Stimulated activated effector memory CD8-positive, alpha-beta T cell treated with anti-CD3 and anti-CD28 coated beads, Interleukin-12 subunit alpha, Interleukin-12 subunit beta, amount 100 ng/mL, for 72 hours (primary cell): ENCODE measurements around the gene ZBTB3.
"Not testable (repeated sequence)": the region's sequence is repeated elsewhere in the genome, so short reads cannot be mapped to it uniquely, and the experiment has no call there.

ENCODE experiments used
- ATAC-seq: fragments of 150-1000 bp; cut with Tn5 transposase; 2 replicates; pipeline ENCODE4 v1.10.0; 2021
- DNase-seq, 2 donors: peaks; one replicate each; pipeline ENCODE4 v3.0.0; 2021 to 2022; ENCODE audit warnings: low spot score in 2 of 2
- H3K27ac Mint-ChIP-seq: one replicate; pipeline ENCODE4 v1.8.0; 2022; ENCODE audit warnings: mild to moderate bottlenecking, mixed read lengths
- H3K36me3 Mint-ChIP-seq: one replicate; pipeline ENCODE4 v1.8.0; 2022; ENCODE audit warnings: mild to moderate bottlenecking, mixed read lengths
- H3K4me1 Mint-ChIP-seq: one replicate; pipeline ENCODE4 v1.8.0; 2022; ENCODE audit warnings: mixed read lengths
- H3K4me3 Mint-ChIP-seq: one replicate; pipeline ENCODE4 v1.8.0; 2022; ENCODE audit warnings: mild to moderate bottlenecking, mixed read lengths
- H3K9me3 Mint-ChIP-seq: one replicate; pipeline ENCODE4 v1.8.0; 2022; ENCODE audit warnings: mixed read lengths

The ZBTB3 gene

DNA sequence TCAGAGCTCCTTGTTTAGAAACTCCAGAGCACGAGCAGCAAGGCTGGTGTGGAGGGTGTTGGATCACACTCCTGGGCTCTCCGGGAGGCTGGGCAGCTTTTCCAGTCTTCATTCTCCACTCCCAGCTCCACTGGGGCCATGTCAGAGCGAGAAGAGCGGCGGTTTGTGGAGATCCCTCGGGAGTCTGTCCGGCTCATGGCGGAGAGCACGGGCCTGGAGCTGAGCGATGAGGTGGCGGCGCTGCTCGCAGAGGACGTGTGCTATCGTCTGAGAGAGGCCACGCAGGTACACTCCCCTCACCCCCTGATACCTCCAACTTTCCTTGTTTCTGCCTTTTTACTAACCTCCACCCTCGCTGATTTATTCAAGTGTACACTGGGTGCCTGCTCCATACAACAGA, 21.7 kb upstream of the ZBTB3 start:
- ATAC-seq (no peak), DNase-seq (no peak)
- peak overlapping the region; percentile 70 for H3K27ac Mint-ChIP-seq
- H3K36me3 Mint-ChIP-seq: peaks cover 61% of the 10 kb centered on the region
- H3K4me3 Mint-ChIP-seq: no peak overlapping the region
- no peaks in the 10 kb centered on the region for H3K9me3 Mint-ChIP-seq
- peaks cover 40% of the 10 kb centered on the region for H3K4me1 Mint-ChIP-seq

DNA sequence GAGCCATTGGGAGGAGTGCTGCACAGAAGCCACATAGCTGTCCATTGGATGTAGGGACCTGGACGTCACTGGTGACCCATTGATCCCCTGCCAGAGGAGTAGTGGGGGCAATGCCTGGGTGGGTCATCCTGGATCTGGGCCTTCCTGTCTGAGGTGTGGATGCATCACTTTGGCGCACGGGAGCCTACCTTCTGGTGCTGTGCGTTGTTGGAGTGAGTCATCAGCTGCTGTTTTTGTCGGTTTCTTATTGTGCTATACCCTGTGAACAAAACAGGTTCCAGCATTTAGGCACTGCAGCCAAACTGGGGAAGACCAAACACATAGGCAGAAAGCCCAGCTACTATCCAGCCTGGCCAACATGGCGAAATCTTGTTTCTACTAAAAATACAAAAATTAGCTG, 20.4 kb upstream of the ZBTB3 start:
- Mint-ChIP-seq H3K27ac (peak overlapping the region; percentile 70), H3K9me3 (no peaks in the 10 kb centered on the region), H3K4me1 (peaks cover 51% of the 10 kb centered on the region), H3K4me3 (no peak overlapping the region), H3K36me3 (peaks cover 59% of the 10 kb centered on the region)
- ATAC-seq: no peak
- no peak for DNase-seq

DNA sequence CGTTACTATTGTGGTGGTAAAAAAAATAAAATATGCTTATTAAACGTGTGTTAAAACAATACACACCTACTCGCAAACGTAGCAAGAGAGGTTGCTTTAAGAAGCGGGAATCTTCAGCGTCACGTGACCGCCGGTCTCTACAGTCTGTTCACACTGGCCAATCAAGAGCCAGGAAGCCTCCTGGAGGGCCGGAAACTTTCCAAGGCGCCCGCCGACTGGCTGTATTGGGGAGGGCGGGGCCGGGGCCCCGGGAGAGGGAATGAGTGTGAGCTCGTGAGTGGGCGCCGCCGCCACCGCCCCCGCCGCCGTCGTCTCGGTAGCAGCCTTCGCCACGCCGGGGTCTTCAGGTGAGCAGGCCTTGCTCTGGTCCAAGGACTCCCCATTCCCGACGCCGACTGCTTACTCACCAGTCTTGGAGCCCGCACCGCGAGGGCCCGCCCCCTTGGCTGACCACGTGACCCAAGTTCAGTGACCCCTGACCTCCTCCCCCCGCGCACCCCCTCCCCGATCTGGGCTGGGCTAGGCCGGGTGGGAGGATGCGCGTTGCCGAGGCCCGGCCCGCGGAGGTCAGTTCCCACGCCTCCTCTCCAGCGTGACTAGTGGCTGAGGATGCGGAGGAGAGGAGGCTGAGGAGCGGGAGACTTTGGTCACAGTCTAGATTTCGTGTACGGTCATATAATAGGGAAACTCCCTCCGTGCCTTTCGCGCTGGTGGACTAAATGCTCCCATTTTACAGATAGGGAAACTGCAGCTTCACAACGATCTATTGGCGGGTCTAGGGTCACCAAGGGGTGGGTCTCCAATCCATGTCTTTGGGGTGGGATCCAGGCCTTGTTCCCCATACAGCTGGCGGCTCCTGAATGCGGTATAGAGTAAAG, 17.4 kb upstream of the ZBTB3 start, which contains the start of gene TAF6L:
TAF6L (plus strand) TSS at position 253 of the 878 bp plus-strand sequence. CDS start 4,388 bp downstream, outside the sequence.
- H3K27ac Mint-ChIP-seq: peak within 1 kb of the TSS; percentile 97
- H3K4me3 Mint-ChIP-seq: peak within 1 kb of the TSS; percentile 90
- no peaks in the 10 kb centered on the region for H3K9me3 Mint-ChIP-seq
- ATAC-seq (peak; percentile 92), DNase-seq (peak; percentile 91 to 99)
- H3K36me3 Mint-ChIP-seq: peaks cover 56% of the 10 kb centered on the region
- peaks cover 33% of the 10 kb centered on the region for H3K4me1 Mint-ChIP-seq

DNA sequence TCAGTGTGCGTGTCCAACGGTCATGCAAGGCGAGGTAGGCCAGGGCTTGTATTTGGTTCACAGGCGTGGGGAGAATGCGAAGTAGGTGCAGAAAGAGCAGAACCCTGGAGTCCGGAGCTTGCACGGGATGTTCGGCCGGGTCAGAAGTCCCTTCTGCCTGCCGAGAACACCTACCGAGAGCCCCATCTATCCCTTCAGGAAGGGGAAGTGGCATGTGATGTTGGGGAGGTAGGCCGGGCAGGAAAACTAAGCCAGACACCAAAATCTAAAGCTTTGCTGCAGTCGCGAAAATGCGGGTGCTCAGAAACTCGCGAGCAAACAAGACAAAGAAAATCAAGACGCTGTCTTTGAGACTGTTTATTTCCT, 16.8 kb upstream of the ZBTB3 start:
- ATAC-seq (no peak), DNase-seq (peak in 1 of 2 donors; percentile 73)
- Mint-ChIP-seq H3K4me3 (peak overlapping the region; percentile 90), H3K4me1 (peaks cover 33% of the 10 kb centered on the region), H3K36me3 (peaks cover 60% of the 10 kb centered on the region), H3K9me3 (no peaks in the 10 kb centered on the region), H3K27ac (peak overlapping the region; percentile 97)

DNA sequence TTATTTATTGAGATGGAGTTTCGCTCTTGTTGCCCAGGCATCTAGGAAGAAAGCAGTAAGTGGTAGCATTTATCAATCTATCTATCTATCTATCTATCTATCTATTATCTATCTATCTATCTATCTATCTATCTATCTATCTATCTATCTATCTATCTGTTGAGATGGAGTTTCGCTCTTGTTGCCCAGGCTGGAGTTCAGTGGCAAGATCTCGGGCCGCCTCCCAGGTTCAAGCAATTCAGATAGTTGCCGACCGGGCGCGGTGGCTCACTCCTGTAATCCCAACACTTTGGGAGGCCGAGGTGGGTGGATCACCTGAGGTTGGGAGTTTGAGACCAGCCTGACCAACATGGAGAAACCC, 6.9 kb upstream of the ZBTB3 start:
- H3K36me3 Mint-ChIP-seq: peaks cover 44% of the 10 kb centered on the region
- H3K27ac Mint-ChIP-seq: peak overlapping the region; percentile 91
- H3K4me1 Mint-ChIP-seq: peaks cover 24% of the 10 kb centered on the region
- peak overlapping the region; percentile 88 for H3K4me3 Mint-ChIP-seq
- DNase-seq, H3K9me3 Mint-ChIP-seq, ATAC-seq: not testable (repeated sequence)

DNA sequence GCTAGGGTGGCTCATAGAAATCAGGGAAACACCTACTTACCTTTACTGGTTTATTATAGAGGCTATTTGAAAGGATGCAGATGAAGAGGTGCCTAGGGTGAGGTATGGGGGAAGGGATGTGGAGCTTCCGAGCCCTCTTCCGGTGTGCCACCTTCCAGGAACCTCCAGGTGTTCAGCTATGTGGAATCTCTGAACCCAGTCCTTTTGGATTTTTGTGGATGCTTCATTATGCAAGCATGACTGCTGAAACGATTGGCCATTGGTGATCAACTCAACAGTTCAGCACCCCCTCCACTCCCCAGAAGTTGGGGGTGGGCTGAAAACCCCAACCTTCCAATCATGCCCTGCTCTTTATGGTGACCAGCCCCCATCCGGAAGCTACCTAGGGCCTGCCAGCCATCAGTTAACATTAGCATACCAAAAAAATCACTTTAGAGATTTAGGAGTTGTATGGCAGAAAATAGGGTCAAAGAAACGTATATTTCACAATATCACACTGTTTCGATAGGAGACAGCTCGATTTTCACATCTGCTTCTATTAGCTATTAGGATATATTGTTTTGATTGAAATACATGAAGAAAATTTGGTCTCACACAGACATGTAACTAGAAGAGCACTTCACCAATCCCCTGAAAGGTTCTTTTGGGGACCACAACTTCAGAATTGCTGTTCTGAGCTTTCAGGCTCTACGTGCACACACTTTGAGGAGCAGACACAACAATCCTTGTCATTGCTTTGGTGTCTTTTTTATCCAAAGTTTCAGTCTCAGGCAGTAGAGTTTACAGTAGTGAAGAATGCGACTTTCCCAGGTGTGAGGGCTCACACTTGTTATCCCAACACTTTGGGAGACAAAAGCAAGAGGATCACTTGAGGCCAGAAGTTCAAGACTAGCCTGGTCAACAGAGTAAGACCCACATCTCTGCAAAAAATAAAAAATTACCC, 4.2 kb upstream of the ZBTB3 start:
- ATAC-seq (no peak), DNase-seq (no peak)
- Mint-ChIP-seq H3K4me1 (peaks cover 30% of the 10 kb centered on the region), H3K27ac (no peak overlapping the region), H3K36me3 (peaks cover 33% of the 10 kb centered on the region), H3K4me3 (no peak overlapping the region), H3K9me3 (no peaks in the 10 kb centered on the region)

DNA sequence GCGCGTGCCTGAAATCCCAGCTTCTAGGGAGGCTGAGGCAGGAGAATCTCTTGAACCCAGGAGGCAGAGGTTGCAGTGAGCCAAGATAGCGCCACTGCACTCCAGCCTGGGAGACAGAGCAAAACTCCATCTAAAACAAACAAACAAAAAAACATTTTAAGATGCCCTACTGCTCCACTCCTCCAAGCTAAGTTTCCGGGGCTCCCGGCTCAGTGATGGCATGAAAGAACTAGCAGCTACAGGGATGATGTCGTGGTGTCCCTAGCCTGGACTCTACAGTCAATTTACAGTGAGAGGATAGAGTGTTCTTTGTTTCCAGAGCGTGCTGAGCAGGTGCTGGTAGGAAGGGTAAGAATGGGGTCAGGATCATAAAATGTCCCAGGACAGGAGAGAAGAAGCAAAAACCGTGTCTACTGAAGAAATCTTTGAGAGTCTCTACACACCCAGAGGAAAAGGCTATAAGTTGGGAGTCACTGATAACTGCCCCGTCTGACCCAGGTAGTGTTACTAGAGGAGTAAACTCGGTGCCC, 1.2 kb upstream of the ZBTB3 start:
- ATAC-seq (no peak), DNase-seq (no peak)
- Mint-ChIP-seq H3K4me3 (peak overlapping the region; percentile 87), H3K4me1 (peaks cover 20% of the 10 kb centered on the region), H3K9me3 (no peaks in the 10 kb centered on the region), H3K36me3 (peaks cover 12% of the 10 kb centered on the region), H3K27ac (no peak overlapping the region)

DNA sequence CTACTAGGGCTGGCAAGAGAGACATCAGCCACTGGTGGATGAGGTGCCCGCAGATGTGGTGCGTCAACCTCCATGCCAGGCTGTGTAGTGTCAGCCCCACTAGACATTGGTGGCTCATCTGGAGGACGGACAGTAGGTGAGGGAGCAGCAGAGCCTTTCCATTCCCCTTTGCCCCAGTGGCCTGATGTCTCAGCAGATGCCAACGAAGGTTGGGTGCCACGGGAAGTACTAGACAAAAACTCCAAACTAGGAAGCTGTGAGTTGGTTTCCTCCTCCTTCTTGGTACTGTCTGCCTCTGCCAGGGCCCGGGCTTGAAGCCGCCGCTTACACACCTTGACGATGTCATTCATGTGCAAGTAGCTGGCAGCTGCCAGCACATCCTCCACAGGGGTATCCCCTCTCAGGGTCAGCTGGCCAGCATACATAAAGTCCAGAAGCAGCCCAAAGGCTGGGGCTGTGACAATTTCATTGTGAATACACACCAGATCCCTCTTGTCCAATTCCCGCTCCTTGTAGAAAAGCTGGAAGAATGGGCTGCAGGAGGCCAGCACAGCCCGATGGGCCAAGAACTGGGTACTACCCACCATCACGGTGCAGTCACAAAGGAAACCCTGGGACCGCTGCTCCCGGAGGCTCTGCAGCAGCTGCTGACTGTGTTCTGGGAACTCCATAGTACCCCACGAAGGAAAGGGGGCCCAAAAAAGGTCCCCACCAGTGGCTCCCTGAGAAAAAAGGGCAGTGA, 795 bp downstream of the ZBTB3 start:
- ATAC-seq (no peak), DNase-seq (peak in 1 of 2 donors; percentile 11)
- peaks cover 25% of the 10 kb centered on the region for H3K36me3 Mint-ChIP-seq

DNA sequence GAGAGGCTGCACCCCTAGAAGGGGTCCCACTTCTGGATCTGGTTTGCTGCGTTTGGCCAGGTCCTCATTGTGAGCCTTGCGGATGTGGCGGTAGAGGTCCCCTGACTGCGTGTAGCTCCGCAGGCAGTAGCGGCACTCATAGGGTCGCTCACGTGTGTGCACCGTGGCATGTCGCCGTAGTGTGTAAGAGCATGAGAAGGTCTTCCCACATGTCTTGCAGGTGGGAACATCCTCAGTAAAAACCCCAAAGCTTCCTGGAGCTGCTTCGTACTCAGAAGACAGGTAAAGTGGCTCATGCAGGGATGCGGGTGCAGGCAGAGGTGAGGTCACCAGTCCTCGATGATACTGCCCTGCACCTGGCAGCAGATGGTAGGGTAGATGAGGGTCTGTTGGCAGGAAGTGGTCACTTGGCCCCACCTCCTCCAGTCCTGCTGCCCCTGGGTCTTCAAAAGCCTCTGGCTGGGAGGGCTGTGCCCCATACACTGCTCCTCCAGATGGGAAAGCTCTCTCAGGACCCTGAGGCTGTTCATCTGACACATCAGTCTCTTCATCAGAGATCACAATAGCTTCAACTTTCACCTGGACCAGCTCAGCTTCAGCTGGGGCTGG, 1.7 kb downstream of the ZBTB3 start:
- ATAC-seq: no peak
- H3K36me3 Mint-ChIP-seq: peaks cover 25% of the 10 kb centered on the region
- no peak for DNase-seq
- peak overlapping the region; percentile 87 for H3K4me3 Mint-ChIP-seq
- H3K27ac Mint-ChIP-seq: no peak overlapping the region
- H3K4me1 Mint-ChIP-seq: peaks cover 20% of the 10 kb centered on the region
- H3K9me3 Mint-ChIP-seq: no peaks in the 10 kb centered on the region

More for the DNA sequence above, 795 bp downstream of the ZBTB3 start:
- Mint-ChIP-seq H3K9me3 (no peaks in the 10 kb centered on the region), H3K27ac (peak overlapping the region; percentile 92), H3K4me3 (peak overlapping the region; percentile 87), H3K4me1 (peaks cover 20% of the 10 kb centered on the region)

DNA sequence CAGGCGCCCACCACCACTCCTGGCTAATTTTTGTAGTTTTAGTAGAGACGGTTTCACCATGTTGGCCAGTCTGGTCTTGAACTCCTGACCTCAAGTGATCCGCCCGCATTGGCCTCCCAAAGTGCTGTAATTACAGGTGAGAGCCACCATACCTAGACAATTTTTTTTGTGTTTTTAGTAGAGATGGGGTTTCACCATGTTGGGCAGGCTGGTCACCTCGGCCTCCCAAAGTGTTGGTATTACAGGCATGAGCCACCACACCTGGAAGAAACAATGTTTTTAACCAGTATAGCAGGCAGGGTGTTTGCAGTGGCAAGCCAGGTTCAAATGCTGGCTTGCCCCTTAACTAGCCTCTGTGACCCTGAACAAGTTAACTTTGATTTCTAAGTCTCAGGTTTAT, 4.0 kb downstream of the ZBTB3 start:
- not testable (repeated sequence) for H3K4me3 Mint-ChIP-seq, ATAC-seq, DNase-seq, H3K9me3 Mint-ChIP-seq
- Mint-ChIP-seq H3K36me3 (peaks cover 25% of the 10 kb centered on the region), H3K4me1 (peaks cover 20% of the 10 kb centered on the region), H3K27ac (peak overlapping the region; percentile 5)

DNA sequence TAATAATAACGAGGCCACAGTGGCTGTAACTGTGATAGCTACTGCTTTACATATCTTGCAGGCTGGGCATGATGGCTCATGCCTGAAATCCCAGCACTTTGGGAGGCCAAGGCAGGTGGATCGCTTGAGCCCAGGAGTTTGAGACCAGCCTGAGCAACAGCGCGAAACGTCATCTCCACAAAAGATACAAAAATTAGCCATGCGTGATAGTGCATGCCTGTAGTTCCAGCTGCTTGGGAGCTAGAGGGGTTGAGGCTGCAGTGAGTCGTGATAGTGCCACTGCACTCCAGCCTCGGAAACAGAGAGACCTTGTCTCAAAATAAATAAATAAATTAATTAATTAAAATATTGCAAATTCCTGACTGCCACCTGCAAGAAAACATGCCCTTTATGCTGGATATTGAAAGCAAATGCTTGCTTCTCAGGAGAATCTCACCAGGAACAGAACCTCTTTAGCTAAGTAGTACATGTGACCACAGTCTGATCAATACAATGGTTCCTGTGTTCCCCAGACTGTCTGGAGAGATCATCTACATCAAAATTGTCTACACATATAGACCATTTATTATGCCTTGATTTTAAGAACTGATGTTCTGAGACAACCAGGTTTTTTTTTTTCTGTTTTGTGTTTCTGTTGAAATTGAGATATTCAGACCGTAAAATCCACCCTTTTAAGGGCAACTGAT, 6.3 kb downstream of the ZBTB3 start:
- ATAC-seq (no peak), DNase-seq (no peak)
- Mint-ChIP-seq H3K4me3 (no peak overlapping the region), H3K27ac (no peak overlapping the region), H3K9me3 (no peaks in the 10 kb centered on the region), H3K36me3 (peaks cover 13% of the 10 kb centered on the region), H3K4me1 (peaks cover 8% of the 10 kb centered on the region)

DNA sequence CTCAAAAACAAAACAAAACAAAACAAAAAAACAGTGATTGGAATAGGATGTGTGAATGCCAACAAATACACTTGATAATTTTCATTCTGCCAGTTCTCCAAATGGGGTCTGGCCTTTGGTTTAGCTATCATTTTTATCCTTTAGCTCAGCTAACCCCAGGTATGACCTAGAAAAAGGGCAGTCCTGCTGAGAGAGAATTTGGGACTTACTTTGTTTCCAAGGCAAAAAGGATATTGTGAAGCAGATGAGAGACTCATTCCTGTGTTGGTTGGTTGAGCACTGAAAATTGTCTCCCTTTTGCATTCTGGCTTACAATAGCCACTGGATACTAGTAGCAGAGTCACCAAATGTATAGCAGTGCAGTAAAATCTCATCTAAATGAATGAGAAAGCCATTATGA, 16.8 kb downstream of the ZBTB3 start:
- no peaks in the 10 kb centered on the region for H3K9me3 Mint-ChIP-seq
- H3K27ac Mint-ChIP-seq: no peak overlapping the region
- H3K4me1 Mint-ChIP-seq: no peaks in the 10 kb centered on the region
- H3K36me3 Mint-ChIP-seq: peaks cover 98% of the 10 kb centered on the region
- DNase-seq (no peak), ATAC-seq (no peak)
- H3K4me3 Mint-ChIP-seq: no peak overlapping the region

DNA sequence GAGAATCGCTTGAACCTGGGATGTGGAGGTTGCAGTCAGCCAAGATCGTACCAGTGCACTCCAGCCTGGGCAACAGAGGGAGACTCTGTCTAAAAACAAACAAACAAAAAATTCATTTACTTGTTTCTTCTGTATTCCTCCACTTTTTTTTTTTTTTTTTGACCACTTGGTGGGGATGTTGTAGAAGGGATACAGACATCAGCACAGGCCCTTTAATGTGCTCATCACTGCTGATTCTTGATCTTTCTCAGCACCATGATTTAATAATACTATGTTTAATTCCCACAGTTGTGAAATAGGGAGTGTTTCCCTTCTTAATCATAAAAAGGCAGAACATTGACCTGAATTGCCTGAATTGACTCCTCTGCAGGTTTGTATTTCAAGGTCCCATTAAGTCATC, 21.1 kb downstream of the ZBTB3 start:
- ATAC-seq (peak; percentile 40), DNase-seq (no peak)
- Mint-ChIP-seq H3K36me3 (peaks cover 93% of the 10 kb centered on the region), H3K4me1 (peaks cover 7% of the 10 kb centered on the region), H3K27ac (no peak overlapping the region), H3K9me3 (no peaks in the 10 kb centered on the region), H3K4me3 (no peak overlapping the region)

DNA sequence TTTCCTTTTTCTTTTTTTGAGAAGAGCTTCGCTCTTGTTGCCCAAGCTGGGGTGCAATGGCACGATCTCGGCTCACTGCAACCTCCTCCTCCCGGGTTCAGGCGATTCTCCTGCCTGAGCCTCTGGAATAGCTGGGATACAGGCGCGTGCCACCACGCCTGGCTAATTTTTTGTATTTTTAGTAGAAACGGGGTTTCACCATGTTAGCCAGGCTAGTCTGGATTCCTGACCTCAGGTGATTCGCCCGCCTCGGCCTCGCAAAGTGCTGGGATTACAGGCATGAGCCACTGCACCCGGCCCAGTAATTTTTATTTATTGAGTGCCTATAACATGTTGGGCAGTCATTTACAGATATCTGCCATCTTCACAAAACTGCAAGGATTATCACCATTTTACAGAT, 23.9 kb downstream of the ZBTB3 start:
- not testable (repeated sequence) for ATAC-seq, H3K9me3 Mint-ChIP-seq, DNase-seq
- Mint-ChIP-seq H3K4me1 (peaks cover 15% of the 10 kb centered on the region), H3K4me3 (peak overlapping the region; percentile 89), H3K36me3 (peaks cover 93% of the 10 kb centered on the region), H3K27ac (peak overlapping the region; percentile 14)
